ENCODE data around the gene SNX20. TPM values are rescaled to one million over a fixed set of nuclear protein-coding genes. Genes with fewer than 3 reads are reported as not detected.

The SNX20 gene
- total and polyA plus RNA-seq, 2 donors from 2014 or later, result 0.67 to 6.2 TPM

DNA sequence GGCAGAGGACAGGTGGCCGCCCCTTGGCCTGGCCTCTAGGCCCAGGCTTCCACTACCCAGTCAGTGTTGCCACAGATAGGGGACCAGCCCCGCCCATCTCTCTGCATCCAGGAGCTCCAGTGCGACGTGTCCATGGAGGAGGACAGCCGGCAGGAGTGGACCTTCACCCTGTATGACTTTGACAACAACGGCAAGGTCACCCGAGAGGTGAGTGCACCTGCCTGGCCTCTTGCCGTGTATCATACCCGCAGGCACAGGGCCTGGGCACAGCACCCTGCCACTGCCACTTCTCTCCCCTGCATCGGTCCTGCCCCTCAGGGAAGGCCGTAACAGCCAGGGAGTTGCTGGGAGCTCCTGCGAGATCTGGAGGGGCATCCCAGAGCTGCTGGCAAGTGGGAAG is 55.7 kb downstream of the SNX20 start:
- FAIRE-seq (no peak), DNase-seq (peak in 1 of 5 donors; percentile 49)
- no peak overlapping the region for H3K4me3 ChIP-seq (ENCODE audit: low read length in 3 of 3)
- no peaks in the 10 kb centered on the region for H3K36me3 ChIP-seq (ENCODE audit: control insufficient read depth in 2 of 3, insufficient read depth in 3 of 3, low read length in 3 of 3)
- H3K27ac ChIP-seq (ENCODE audit: low read depth in 2 of 2, low read length in 2 of 2), result no peak overlapping the region
- no peak overlapping the region for H3K9ac ChIP-seq (ENCODE audit: low read length in 3 of 3)
- intact Hi-C loops (cut with DNase I), result no loop called here
- TF ChIP-seq CTCF (IDR thresholded peaks at IDR 0.05; ENCODE audit: borderline replicate concordance, extremely low read depth, insufficient read depth), result no peak
- H3K9me3 ChIP-seq (ENCODE audit: control insufficient read depth in 2 of 3, insufficient read depth in 1 of 3, low read length in 3 of 3), result no peaks in the 10 kb centered on the region
- H3K27me3 ChIP-seq (ENCODE audit: control insufficient read depth, insufficient read depth, low read length), result no peaks in the 10 kb centered on the region
- peaks cover 0 to 3% (median 0%) of the 10 kb centered on the region in 3 donors for H3K4me1 ChIP-seq (ENCODE audit: control insufficient read depth in 2 of 3, insufficient read depth in 2 of 3, low read depth in 1 of 3, low read length in 3 of 3)

DNA sequence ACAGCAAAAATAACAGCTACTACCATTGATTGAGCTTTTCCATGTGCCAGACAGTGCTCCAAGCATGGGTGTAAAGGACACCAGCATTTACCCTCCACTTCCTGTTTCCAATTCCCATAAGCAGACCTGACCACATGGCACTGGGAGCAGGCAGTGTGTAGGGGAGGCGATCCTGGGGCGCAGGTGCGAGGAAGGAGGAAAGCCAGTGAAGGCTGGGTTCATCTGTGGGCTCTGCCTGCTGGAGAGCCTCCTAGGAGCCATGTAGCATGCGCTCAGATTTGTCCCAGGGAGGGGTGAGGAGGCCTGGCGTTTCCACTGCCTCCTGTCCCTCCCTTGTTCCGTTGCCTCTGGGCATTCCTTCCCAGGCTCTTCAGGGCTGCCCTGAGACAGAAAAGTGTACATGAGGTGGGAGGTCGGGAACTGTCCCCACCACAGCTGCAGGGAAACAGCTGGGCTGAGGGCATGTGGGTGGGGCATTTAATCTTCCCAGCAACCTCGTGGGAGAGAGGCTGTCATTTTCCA is 56.6 kb downstream of the SNX20 start:
- H3K27me3 ChIP-seq (ENCODE audit: control insufficient read depth, insufficient read depth, low read length), result no peaks in the 10 kb centered on the region
- H3K4me1 ChIP-seq (ENCODE audit: control insufficient read depth in 2 of 3, insufficient read depth in 2 of 3, low read depth in 1 of 3, low read length in 3 of 3), result peaks cover 0 to 3% (median 0%) of the 10 kb centered on the region in 3 donors
- H3K9ac ChIP-seq (ENCODE audit: low read length in 3 of 3), result no peak overlapping the region
- TF ChIP-seq CTCF (IDR thresholded peaks at IDR 0.05; ENCODE audit: borderline replicate concordance, extremely low read depth, insufficient read depth), result no peak
- FAIRE-seq (no peak), DNase-seq (peak in 1 of 5 donors; percentile 41)
- no peaks in the 10 kb centered on the region for H3K36me3 ChIP-seq (ENCODE audit: control insufficient read depth in 2 of 3, insufficient read depth in 3 of 3, low read length in 3 of 3)
- intact Hi-C loops (cut with DNase I), result no loop called here
- no peak overlapping the region for H3K4me3 ChIP-seq (ENCODE audit: low read length in 3 of 3)
- H3K27ac ChIP-seq (ENCODE audit: low read depth in 2 of 2, low read length in 2 of 2), result no peak overlapping the region
- no peaks in the 10 kb centered on the region for H3K9me3 ChIP-seq (ENCODE audit: control insufficient read depth in 2 of 3, insufficient read depth in 1 of 3, low read length in 3 of 3)

DNA sequence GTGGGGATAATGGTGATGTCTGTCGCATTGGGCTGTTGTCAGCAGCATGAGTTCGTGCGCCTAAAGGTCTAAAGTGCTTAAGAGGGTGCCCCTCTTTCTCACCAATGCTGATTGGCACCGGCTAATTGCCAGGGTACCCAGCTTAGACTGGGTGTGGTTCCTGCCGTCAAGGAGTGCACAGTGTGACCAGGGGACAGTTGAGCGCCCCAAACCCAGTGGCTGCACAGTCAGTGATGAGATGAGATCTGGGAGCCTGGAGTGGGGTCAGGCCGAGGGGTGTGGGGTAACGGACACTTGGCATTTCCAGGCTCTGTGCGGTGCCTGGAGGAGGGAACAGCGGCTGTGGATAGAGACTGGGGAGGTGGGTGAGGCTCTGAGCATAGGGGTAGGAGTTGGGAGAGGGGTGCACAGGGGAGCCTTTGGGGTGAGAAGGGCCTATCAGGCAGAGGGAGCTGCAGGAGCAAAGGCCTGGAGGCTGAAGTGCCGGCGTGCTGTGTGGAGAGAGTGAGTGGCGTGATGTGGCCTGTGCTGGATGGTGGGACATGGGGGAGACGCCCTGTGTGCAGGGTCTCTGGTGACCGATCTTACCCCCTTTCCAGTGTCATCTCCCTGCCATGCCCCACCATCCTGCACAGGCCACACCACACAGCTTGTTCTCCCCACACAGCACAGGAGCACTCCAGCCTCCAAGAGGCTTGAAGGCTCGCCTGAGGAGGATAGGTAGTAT is 58.3 kb downstream of the SNX20 start:
- TF ChIP-seq CTCF (IDR thresholded peaks at IDR 0.05; ENCODE audit: borderline replicate concordance, extremely low read depth, insufficient read depth), result no peak
- no peak for FAIRE-seq
- Histone ChIP-seq H3K27ac (ENCODE audit: low read depth in 2 of 2, low read length in 2 of 2) (no peak overlapping the region), H3K4me3 (ENCODE audit: low read length in 3 of 3) (no peak overlapping the region), H3K9me3 (ENCODE audit: control insufficient read depth in 2 of 3, insufficient read depth in 1 of 3, low read length in 3 of 3) (no peaks in the 10 kb centered on the region), H3K4me1 (ENCODE audit: control insufficient read depth in 2 of 3, insufficient read depth in 2 of 3, low read depth in 1 of 3, low read length in 3 of 3) (peaks cover 0 to 3% (median 0%) of the 10 kb centered on the region in 3 donors), H3K9ac (ENCODE audit: low read length in 3 of 3) (no peak overlapping the region), H3K36me3 (ENCODE audit: control insufficient read depth in 2 of 3, insufficient read depth in 3 of 3, low read length in 3 of 3) (no peaks in the 10 kb centered on the region), H3K27me3 (ENCODE audit: control insufficient read depth, insufficient read depth, low read length) (no peaks in the 10 kb centered on the region)
- DNase-seq, result no peak
- intact Hi-C loops (cut with DNase I), result no loop called here
